Natural killer cell (primary cell): ENCODE data around the gene MRPL48. TPM values are rescaled to one million over a fixed set of nuclear protein-coding genes. Genes with fewer than 3 reads are reported as not detected.

ENCODE experiments used
- ATAC-seq, 3 donors: fragments of 150-1000 bp in 2 of 3; fragments of 200-7000 bp in 1 of 3; cut with Tn5 transposase; 1 replicate in 1 of 3; 2 replicates in 2 of 3; pipeline ENCODE4 v1.10.0; 2021; ENCODE audit warnings: mild to moderate bottlenecking in 2 of 3, moderate library complexity in 2 of 3
- DNase-seq, 2 donors: peaks; one replicate each; pipeline versions ENCODE4 v3.0.0 to v3.0.0-alpha.2; 2013 to 2021; ENCODE audit warnings: mixed read lengths in 1 of 2
- H3K27ac ChIP-seq: one replicate; pipeline ENCODE4 v1.5.1; 2013; ENCODE audit warnings: mild to moderate bottlenecking, low read length
- H3K27me3 ChIP-seq: one replicate; pipeline ENCODE4 v1.6.1; 2013; ENCODE audit warnings: low read length; ENCODE audit not compliant: control insufficient read depth, insufficient read depth
- H3K36me3 ChIP-seq: one replicate; pipeline ENCODE4 v1.6.1; 2013; ENCODE audit warnings: low read length; ENCODE audit not compliant: control insufficient read depth, insufficient read depth
- H3K4me1 ChIP-seq: one replicate; pipeline ENCODE4 v1.6.1; 2013; ENCODE audit warnings: low read length; ENCODE audit not compliant: control insufficient read depth, insufficient read depth
- H3K4me3 ChIP-seq: one replicate; pipeline ENCODE4 v1.5.1; 2013; ENCODE audit warnings: low read length
- H3K9me3 ChIP-seq: one replicate; pipeline ENCODE4 v1.6.1; 2013; ENCODE audit warnings: low read length; ENCODE audit not compliant: control insufficient read depth, insufficient read depth
- H3K27ac Mint-ChIP-seq, 2 donors: one replicate each; pipeline ENCODE4 v1.8.0; 2022; ENCODE audit warnings: mild to moderate bottlenecking in 2 of 2, mixed read lengths in 2 of 2, moderate library complexity in 1 of 2
- H3K27me3 Mint-ChIP-seq, 2 donors: one replicate each; pipeline ENCODE4 v1.8.0; 2022; ENCODE audit warnings: low read depth in 2 of 2, mixed read lengths in 2 of 2
- H3K36me3 Mint-ChIP-seq: one replicate; pipeline ENCODE4 v1.8.0; 2022; ENCODE audit warnings: mixed read lengths
- H3K4me1 Mint-ChIP-seq, 2 donors: one replicate each; pipeline ENCODE4 v1.8.0; 2022; ENCODE audit warnings: mixed read lengths in 2 of 2
- H3K4me3 Mint-ChIP-seq: one replicate; pipeline ENCODE4 v1.8.0; 2022; ENCODE audit warnings: mild to moderate bottlenecking, moderate library complexity, mixed read lengths
- H3K9me3 Mint-ChIP-seq, 2 donors: one replicate each; pipeline ENCODE4 v1.8.0; 2022; ENCODE audit warnings: mixed read lengths in 2 of 2
- CTCF ChIP-seq: fragments of 200-600 bp; IDR thresholded peaks from one replicate; pipeline ENCODE4 v1.8.0; 2022; ENCODE audit warnings: antibody characterized with exemption
- WGBS: methylation state at CpG from one replicate; pipeline ENCODE4 v1.1.7; 2013; ENCODE audit warnings: missing lambda C conversion rate; ENCODE audit not compliant: insufficient coverage; 5-methylcytosine and 5-hydroxymethylcytosine counted together
- intact Hi-C: fragments of 100-400 bp; cut with micrococcal nuclease; formaldehyde crosslinking; loops from one replicate; pipeline ENCODE4 v1.14.2; 2022
- total RNA-seq, 4 donors: library from RNA; stranded (reverse); fragments of 120-200 nt in 1 of 4; gene quantifications; one replicate each; pipeline versions ENCODE4 v1.2.3 to v1.2.4, GENCODE V29; 2013 to 2022

Gene MRPL48
- total RNA-seq, 3 donors from 2014 or later (not counting 1 experiment from before 2014, with no cell fraction given) = 19.5 to 24.9 (median 21.2) TPM

- Mint-ChIP-seq H3K27ac (no peak overlapping the region), H3K9me3 (no peaks in the 10 kb centered on the region), H3K27me3 (no peaks in the 10 kb centered on the region), H3K4me3 (no peak overlapping the region), H3K36me3 (no peaks in the 10 kb centered on the region), H3K4me1 (no peaks in the 10 kb centered on the region)
- intact Hi-C loops = no loop called here
- Histone ChIP-seq H3K36me3 (no peaks in the 10 kb centered on the region), H3K27me3 (no peaks in the 10 kb centered on the region), H3K9me3 (no peaks in the 10 kb centered on the region), H3K4me3 (no peak overlapping the region), H3K4me1 (no peaks in the 10 kb centered on the region), H3K27ac (no peak overlapping the region)
- WGBS = 97% methylated on average over 5 of the region's 5 CpGs
- TF ChIP-seq CTCF = no peak
- ATAC-seq (no peak), DNase-seq (no peak)
These were observed 78.5 kb downstream of the MRPL48 start for GRCh38 chr11:73866095-73866579.

- 64% methylated on average over 2 of the region's 2 CpGs for WGBS
- no peaks in the 10 kb centered on the region for H3K36me3 Mint-ChIP-seq
- DNase-seq (no peak), ATAC-seq (no peak)
- H3K4me1 ChIP-seq = no peaks in the 10 kb centered on the region
- H3K27ac ChIP-seq = no peak overlapping the region
- H3K27me3 Mint-ChIP-seq = no peaks in the 10 kb centered on the region
- peaks cover 1% of the 10 kb centered on the region for H3K36me3 ChIP-seq
- H3K27me3 ChIP-seq = no peaks in the 10 kb centered on the region
- H3K9me3 Mint-ChIP-seq = no peaks in the 10 kb centered on the region
- intact Hi-C loops = no loop called here
- no peak overlapping the region for H3K4me3 Mint-ChIP-seq
- no peaks in the 10 kb centered on the region for H3K9me3 ChIP-seq
- no peak overlapping the region for H3K4me3 ChIP-seq
- no peak overlapping the region for H3K27ac Mint-ChIP-seq
- TF ChIP-seq CTCF = no peak
- H3K4me1 Mint-ChIP-seq = no peaks in the 10 kb centered on the region
These were observed 78.9 kb downstream of the MRPL48 start for GRCh38 chr11:73866586-73866996.

GRCh38 chr11:73869332-73869949 is 81.8 kb downstream of the MRPL48 start:
- intact Hi-C loops = no loop called here
- ATAC-seq (no peak), DNase-seq (no peak)
- H3K4me3 ChIP-seq = no peak overlapping the region
- Mint-ChIP-seq H3K4me1 (peaks cover 0 to 4% of the 10 kb centered on the region in 2 donors), H3K27me3 (no peaks in the 10 kb centered on the region), H3K36me3 (no peaks in the 10 kb centered on the region), H3K9me3 (no peaks in the 10 kb centered on the region), H3K27ac (no peak overlapping the region), H3K4me3 (no peak overlapping the region)
- WGBS = 100% methylated on average over 1 of the region's 1 CpG
- no peak for TF ChIP-seq CTCF
- H3K27ac ChIP-seq = no peak overlapping the region
- peaks cover 18% of the 10 kb centered on the region for H3K36me3 ChIP-seq
- H3K9me3 ChIP-seq = no peaks in the 10 kb centered on the region
- H3K27me3 ChIP-seq = no peaks in the 10 kb centered on the region
- H3K4me1 ChIP-seq = no peaks in the 10 kb centered on the region

GRCh38 chr11:73870261-73870660 is 82.6 kb downstream of the MRPL48 start:
- Mint-ChIP-seq H3K27ac (no peak overlapping the region), H3K4me3 (no peak overlapping the region), H3K27me3 (no peaks in the 10 kb centered on the region), H3K4me1 (peaks cover 7 to 12% of the 10 kb centered on the region in 2 donors), H3K36me3 (no peaks in the 10 kb centered on the region), H3K9me3 (no peaks in the 10 kb centered on the region)
- Histone ChIP-seq H3K4me3 (no peak overlapping the region), H3K27ac (no peak overlapping the region), H3K36me3 (peaks cover 18% of the 10 kb centered on the region), H3K9me3 (no peaks in the 10 kb centered on the region), H3K27me3 (no peaks in the 10 kb centered on the region), H3K4me1 (no peaks in the 10 kb centered on the region)
- DNase-seq = no peak
- intact Hi-C loops = loop anchor here (10.0 kb wide), 1 partner anchor 85 kb away; the partner anchor contains the start of gene MRPL48
- ATAC-seq = no peak
- 94% methylated on average over 2 of the region's 3 CpGs for WGBS
- TF ChIP-seq CTCF = no peak
